HCT116 (cell line): ENCODE measurements around the gene DELE1. TPM values are rescaled to one million over a fixed set of nuclear protein-coding genes. Genes with fewer than 3 reads are reported as not detected.
A peak's percentile ranks its signal among the peaks of the same experiment; 100 is the strongest.
"Not testable (repeated sequence)": the region's sequence is repeated elsewhere in the genome, so short reads cannot be mapped to it uniquely, and the experiment has no call there.

Source experiments
- ATAC-seq: fragments of 200-7000 bp; cut with Tn5 transposase; 2 replicates; pipeline ENCODE4 v1.9.1; 2020; ENCODE audit warnings: mild to moderate bottlenecking, moderate library complexity
- BruUV-seq: library from RNA; stranded (reverse); fragments of 400-500 nt; replicated peaks from 2 replicates; lab custom pipeline; 2021; lab: Mats Ljungman, UMichigan
- CTCF ChIA-PET: fragments of 300-600 bp; sonication (Branson Sonifier 250); formaldehyde crosslinking; loops from one replicate; lab custom pipeline; 2021; ENCODE audit warnings: antibody characterized with exemption; lab: Charles Lee
- POLR2A ChIA-PET: fragments of 300-600, 350-600 bp; sonication (Branson Sonifier 250); formaldehyde crosslinking; loops from one replicate; lab custom pipeline; 2021; ENCODE audit warnings: antibody characterized with exemption; lab: Charles Lee
- RAD21 ChIA-PET, 2 experiments: fragments of 300-600 bp; sonication (Branson Sonifier 250); formaldehyde crosslinking; loops; one replicate each; lab custom pipeline; 2023; ENCODE audit warnings: low total read pairs in 2 of 2; ENCODE audit not compliant: uncharacterized antibody in 2 of 2, unreplicated experiment in 2 of 2, low non-redundant PET in 1 of 2; lab: Charles Lee
- DNase-seq: peaks from one replicate; pipeline ENCODE4 v3.0.0-alpha.2; 2010; ENCODE audit warnings: low read depth, low spot score
- H2AFZ ChIP-seq: fragments of 200-600 bp; shearing (Covaris generic), sonication (generic); 2 replicates; pipeline ENCODE4 v1.6.1; 2017; ENCODE audit warnings: low read depth, mixed run types, mixed read lengths, antibody characterized with exemption, low read length; ENCODE audit not compliant: poor library complexity, severe bottlenecking
- H3K27ac ChIP-seq: 2 replicates; pipeline ENCODE4 v1.5.1; 2012; ENCODE audit warnings: low read depth, low read length
- H3K27me3 ChIP-seq: fragments of 200-600 bp; sonication (generic); 2 replicates; pipeline ENCODE4 v1.6.1; 2016; ENCODE audit warnings: mixed run types, low read length, mixed read lengths; ENCODE audit not compliant: insufficient read depth
- H3K36me3 ChIP-seq, 2 experiments: fragments of 200-500 bp in 1 of 2; fragments of 200-600 bp in 1 of 2; sonication (Bioruptor generic) in 1 of 2; sonication (generic) in 1 of 2; 2 replicates each; pipeline versions ENCODE4 v1.5.1 to v1.6.1; 2014 to 2016; ENCODE audit warnings: low read length in 2 of 2, inconsistent platforms in 1 of 2, mixed read lengths in 1 of 2, mixed run types in 1 of 2; ENCODE audit not compliant: insufficient read depth in 2 of 2, control insufficient read depth in 1 of 2
- H3K4me1 ChIP-seq, 2 experiments: fragments of 200-600 bp in 1 of 2; sonication (generic) in 1 of 2; 2 replicates each; pipeline versions ENCODE4 v1.5.1 to v1.6.1; 2012 to 2017; ENCODE audit warnings: low read length in 2 of 2, inconsistent platforms in 1 of 2, mild to moderate bottlenecking in 1 of 2, mixed read lengths in 1 of 2, mixed run types in 1 of 2, moderate library complexity in 1 of 2; ENCODE audit not compliant: insufficient read depth in 2 of 2, control insufficient read depth in 1 of 2
- H3K4me2 ChIP-seq: fragments of 200-600 bp; sonication (generic); 2 replicates; pipeline ENCODE4 v1.6.1; 2017; ENCODE audit warnings: mixed run types, low read length, mixed read lengths
- H3K4me3 ChIP-seq, 2 experiments: fragments of 200-600 bp in 1 of 2; sonication (generic) in 1 of 2; replicated peaks in 1 of 2; 2 replicates each; pipeline ENCODE4 v1.5.1; 2011 to 2016; ENCODE audit warnings: low read length in 2 of 2, control low read depth in 1 of 2, low read depth in 1 of 2, mild to moderate bottlenecking in 1 of 2, mixed read lengths in 1 of 2, mixed run types in 1 of 2
- H3K79me2 ChIP-seq: fragments of 200-600 bp; sonication (generic); 2 replicates; pipeline ENCODE4 v1.6.1; 2017; ENCODE audit warnings: mild to moderate bottlenecking, mixed run types, low read length, moderate library complexity, mixed read lengths; ENCODE audit not compliant: insufficient read depth
- H3K9ac ChIP-seq: fragments of 200-600 bp; sonication (generic); 2 replicates; pipeline ENCODE4 v1.6.1; 2016; ENCODE audit warnings: low read length, mixed read lengths
- H3K9me2 ChIP-seq: fragments of 200-600 bp; sonication (generic), shearing (Covaris generic); 2 replicates; pipeline ENCODE4 v1.6.1; 2017; ENCODE audit warnings: mixed run types, mild to moderate bottlenecking, moderate library complexity; ENCODE audit not compliant: insufficient read depth
- H3K9me3 ChIP-seq, 2 experiments: fragments of 200-500 bp in 1 of 2; fragments of 200-600 bp in 1 of 2; sonication (Bioruptor generic) in 1 of 2; sonication (generic) in 1 of 2; 2 replicates each; pipeline ENCODE4 v1.6.1; 2014 to 2017; ENCODE audit warnings: low read length in 2 of 2, mixed read lengths in 2 of 2, inconsistent platforms in 1 of 2, low read depth in 1 of 2, mild to moderate bottlenecking in 1 of 2, mixed run types in 1 of 2, moderate library complexity in 1 of 2; ENCODE audit not compliant: control insufficient read depth in 1 of 2, insufficient read depth in 1 of 2
- H4K20me1 ChIP-seq: fragments of 200-600 bp; sonication (generic), shearing (Covaris generic); 2 replicates; pipeline ENCODE4 v1.6.1; 2017; ENCODE audit warnings: mixed run types, mild to moderate bottlenecking, moderate library complexity; ENCODE audit not compliant: insufficient read depth
- ELF1 ChIP-seq: IDR thresholded peaks from 2 replicates; pipeline ENCODE4 v1.6.1; 2012; ENCODE audit warnings: low read depth, borderline replicate concordance
- FOSL1 ChIP-seq: IDR thresholded peaks from 2 replicates; pipeline ENCODE4 v1.6.1; 2012; ENCODE audit warnings: low read depth
- RAD21 ChIP-seq: IDR thresholded peaks from 2 replicates; pipeline ENCODE4 v1.6.1; 2012; ENCODE audit warnings: low read depth, mild to moderate bottlenecking
- TCF7L2 ChIP-seq: IDR thresholded peaks from 2 replicates; pipeline ENCODE4 v1.7.0; 2011; ENCODE audit warnings: borderline replicate concordance, inconsistent platforms; ENCODE audit not compliant: insufficient read depth, insufficient read length; ENCODE audit errors: extremely low read depth
- intact Hi-C: fragments of 100-400 bp; cut with micrococcal nuclease; formaldehyde crosslinking; loops from 2 replicates; pipeline ENCODE4 v1.10.0; 2022
- total RNA-seq: library from RNA; stranded (reverse); gene quantifications from one replicate; pipeline ENCODE4 v1.2.1, GENCODE V29; 2021; ENCODE audit not compliant: unreplicated experiment
- TF ChIP-seq, protein P1 (sequence below), 3 experiments: fragments of 200-600 bp in 1 of 3; sonication (generic) in 1 of 3; IDR thresholded peaks in 2 of 3; conservative IDR thresholded peaks in 1 of 3; 2 replicates each; pipeline ENCODE4 v1.5.1; 2012 to 2017; ENCODE audit warnings: low read depth in 2 of 3, low read length in 2 of 3, antibody characterized with exemption in 1 of 3, borderline replicate concordance in 1 of 3, control low read depth in 1 of 3, mild to moderate bottlenecking in 1 of 3, mixed read lengths in 1 of 3, mixed run types in 1 of 3, moderate library complexity in 1 of 3; ENCODE audit not compliant: insufficient read depth in 1 of 3
- TF ChIP-seq, protein P2 (sequence below): IDR thresholded peaks from 2 replicates; pipeline ENCODE4 v1.6.1; 2012

DELE1 gene
- total RNA-seq, 1 experiment from 2014 or later = 74.1 TPM

DNA sequence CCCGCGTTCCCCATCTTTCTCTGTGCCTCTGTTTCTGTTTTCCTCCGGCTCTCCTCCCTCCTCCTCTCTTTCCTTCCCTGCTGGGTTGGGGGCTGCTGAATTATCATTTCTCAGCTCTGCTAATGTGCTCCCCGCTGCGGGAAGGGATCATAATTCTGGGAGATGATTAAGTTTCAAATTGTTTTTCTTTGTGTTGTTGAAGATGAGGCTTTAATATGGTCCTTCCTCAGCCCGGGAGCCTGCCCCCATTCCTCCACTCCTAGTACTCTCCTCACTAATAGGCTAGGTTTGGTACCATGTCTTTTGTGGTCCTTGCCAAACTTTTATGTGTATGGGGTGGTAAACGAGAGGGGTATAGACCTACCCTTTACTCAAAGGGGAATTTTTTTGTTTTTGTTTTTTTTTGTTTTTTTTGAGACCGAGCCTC is 39.8 kb upstream of the DELE1 start:
- ATAC-seq (no peak), DNase-seq (no peak)
- Histone ChIP-seq H3K36me3 (no peaks in the 10 kb centered on the region), H3K9me3 (no peaks in the 10 kb centered on the region), H3K9ac (no peak overlapping the region), H3K4me1 (peaks cover 3 to 7% of the 10 kb centered on the region in 2 experiments; a peak in 3 of 4 replicates), H3K27ac (no peak overlapping the region), H3K4me2 (no peak overlapping the region), H3K79me2 (no peaks in the 10 kb centered on the region), H3K27me3 (peaks cover 4% of the 10 kb centered on the region; the same call in 1 of the 2 replicates), H3K9me2 (no peaks in the 10 kb centered on the region), H2AFZ (no peak overlapping the region), H4K20me1 (no peaks in the 10 kb centered on the region), H3K4me3 (no peak overlapping the region)
- ChIA-PET RAD21 (no interaction called here), CTCF (no interaction called here), POLR2A (no interaction called here)
- TF ChIP-seq ELF1 (no peak), TCF7L2 (no peak)
- intact Hi-C loops = no loop called here
- BruUV-seq = no TSS peak

DNA sequence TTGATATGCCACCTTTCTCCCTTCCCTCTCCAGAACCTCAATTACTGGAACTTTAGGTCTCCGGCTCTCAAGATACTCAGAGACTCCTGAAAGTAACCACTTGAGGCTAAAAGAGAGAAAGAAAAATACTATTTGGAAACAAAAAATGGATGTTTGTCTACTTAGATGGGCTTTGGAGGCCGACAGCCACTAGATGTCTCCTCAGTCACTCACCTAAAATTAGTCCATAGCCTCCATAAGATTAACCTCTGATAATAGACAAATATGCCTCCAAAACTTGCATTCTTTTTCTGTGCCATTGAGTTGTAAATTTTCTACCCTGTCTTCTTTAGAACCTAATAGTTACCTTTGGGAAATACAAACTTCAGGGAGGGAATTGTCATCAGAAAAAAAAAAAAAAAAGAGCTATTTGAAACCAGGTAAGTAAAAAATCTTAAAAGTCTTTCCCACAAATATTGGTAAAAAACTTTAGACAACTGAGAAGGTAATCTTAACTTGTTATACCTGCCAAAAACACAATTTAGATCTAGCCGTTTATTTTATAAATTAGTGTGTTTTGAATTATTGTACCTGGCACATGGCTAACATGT is 34.3 kb upstream of the DELE1 start:
- Histone ChIP-seq H3K9ac (no peak overlapping the region), H3K27ac (no peak overlapping the region), H3K9me3 (no peaks in the 10 kb centered on the region), H3K36me3 (no peaks in the 10 kb centered on the region), H3K4me2 (no peak overlapping the region), H3K4me1 (no peaks in the 10 kb centered on the region), H3K9me2 (no peaks in the 10 kb centered on the region), H3K4me3 (no peak overlapping the region), H3K79me2 (no peaks in the 10 kb centered on the region), H3K27me3 (no peaks in the 10 kb centered on the region), H4K20me1 (no peaks in the 10 kb centered on the region), H2AFZ (peak overlapping the region; percentile 89)
- no peak for DNase-seq
- ChIA-PET CTCF (interaction anchor here (0.7 to 2.9 kb wide), 8 partner anchors 9 to 943 kb away, joined by 3 to 34 read pairs (median 6); partner anchors contain the start of gene PCDH1), RAD21 (interaction anchor here (0.6 to 1.9 kb wide), 3 partner anchors 71 to 197 kb away, joined by 3 to 6 read pairs (median 4); no protein-coding TSS in a partner anchor), POLR2A (interaction anchor here (0.8 kb wide), 1 partner anchor 71 kb away, joined by 3 read pairs; no protein-coding TSS in a partner anchor)
- intact Hi-C loops = loop anchor here (1.0 to 5.0 kb wide), 2 partner anchors 71 to 253 kb away; no protein-coding TSS in a partner anchor
- ATAC-seq = peak; percentile 76
- TF ChIP-seq FOSL1 (no peak), RAD21 (peak; percentile 69)
- TF ChIP-seq, protein P1, sequence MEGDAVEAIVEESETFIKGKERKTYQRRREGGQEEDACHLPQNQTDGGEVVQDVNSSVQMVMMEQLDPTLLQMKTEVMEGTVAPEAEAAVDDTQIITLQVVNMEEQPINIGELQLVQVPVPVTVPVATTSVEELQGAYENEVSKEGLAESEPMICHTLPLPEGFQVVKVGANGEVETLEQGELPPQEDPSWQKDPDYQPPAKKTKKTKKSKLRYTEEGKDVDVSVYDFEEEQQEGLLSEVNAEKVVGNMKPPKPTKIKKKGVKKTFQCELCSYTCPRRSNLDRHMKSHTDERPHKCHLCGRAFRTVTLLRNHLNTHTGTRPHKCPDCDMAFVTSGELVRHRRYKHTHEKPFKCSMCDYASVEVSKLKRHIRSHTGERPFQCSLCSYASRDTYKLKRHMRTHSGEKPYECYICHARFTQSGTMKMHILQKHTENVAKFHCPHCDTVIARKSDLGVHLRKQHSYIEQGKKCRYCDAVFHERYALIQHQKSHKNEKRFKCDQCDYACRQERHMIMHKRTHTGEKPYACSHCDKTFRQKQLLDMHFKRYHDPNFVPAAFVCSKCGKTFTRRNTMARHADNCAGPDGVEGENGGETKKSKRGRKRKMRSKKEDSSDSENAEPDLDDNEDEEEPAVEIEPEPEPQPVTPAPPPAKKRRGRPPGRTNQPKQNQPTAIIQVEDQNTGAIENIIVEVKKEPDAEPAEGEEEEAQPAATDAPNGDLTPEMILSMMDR (IDR thresholded peaks at IDR 0.05 in 2 of 3, conservative IDR thresholded peaks at IDR 0.05 in 1 of 3; ENCODE audit: borderline replicate concordance in 1 of 3, insufficient read depth in 1 of 3, low read depth in 2 of 3, low read length in 2 of 3) = peak; percentile 37 to 70 (median 55); a peak in 4 of 6 replicates
- TF ChIP-seq, protein P2, sequence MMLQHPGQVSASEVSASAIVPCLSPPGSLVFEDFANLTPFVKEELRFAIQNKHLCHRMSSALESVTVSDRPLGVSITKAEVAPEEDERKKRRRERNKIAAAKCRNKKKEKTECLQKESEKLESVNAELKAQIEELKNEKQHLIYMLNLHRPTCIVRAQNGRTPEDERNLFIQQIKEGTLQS = no peak
- no TSS peak for BruUV-seq

DNA sequence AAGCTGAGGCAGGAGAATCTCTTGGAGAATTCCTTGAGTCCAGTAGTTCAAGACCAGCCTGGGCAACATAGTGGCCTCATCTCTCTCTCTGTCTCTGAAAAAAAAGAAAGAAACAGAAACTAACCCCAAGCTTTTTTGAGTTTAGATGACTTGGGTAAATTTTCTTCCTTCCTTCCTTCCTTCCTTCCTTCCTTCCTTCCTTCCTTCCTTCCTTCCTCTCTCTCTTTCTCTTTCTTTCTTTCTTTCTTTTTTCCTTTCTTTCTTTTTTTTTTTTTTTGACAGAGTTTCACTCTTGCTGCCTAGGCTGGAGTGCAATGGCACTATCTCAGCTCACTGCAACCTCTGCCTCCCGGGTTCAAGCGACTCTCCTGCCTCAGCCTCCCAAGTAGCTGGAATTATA is 33.2 kb upstream of the DELE1 start:
- POLR2A ChIA-PET = interaction anchor here (0.7 kb wide), 1 partner anchor 72 kb away, joined by 4 read pairs; no protein-coding TSS in a partner anchor
- H3K27ac ChIP-seq, H3K9me2 ChIP-seq, H3K4me2 ChIP-seq, intact Hi-C loops, H3K9me3 ChIP-seq, H3K27me3 ChIP-seq, BruUV-seq, H3K36me3 ChIP-seq, H4K20me1 ChIP-seq, H3K4me1 ChIP-seq, H3K9ac ChIP-seq, H3K79me2 ChIP-seq, H2AFZ ChIP-seq, ATAC-seq, H3K4me3 ChIP-seq, DNase-seq: not testable (repeated sequence)
- RAD21 ChIA-PET = interaction anchor here (0.7 to 1.9 kb wide), 3 partner anchors 70 to 198 kb away, joined by 3 to 6 read pairs (median 4); no protein-coding TSS in a partner anchor
- CTCF ChIA-PET = interaction anchor here (0.7 to 2.9 kb wide), 7 partner anchors 9 to 668 kb away, joined by 4 to 34 read pairs (median 7); partner anchors contain the start of gene PCDH1
